HepG2 (cell line): Measurements from ENCODE around the gene HPD. TPM values are rescaled to one million over a fixed set of nuclear protein-coding genes. Genes with fewer than 3 reads are reported as not detected.
A peak's percentile ranks its signal among the peaks of the same experiment; 100 is the strongest.

Experiments
- AKNA ChIP-seq: sonication (generic); formaldehyde crosslinking; IDR thresholded peaks from 2 replicates; pipeline ENCODE4 v1.4.0; 2020; ENCODE audit warnings: missing genetic modification reagents, borderline replicate concordance
- ATF7 ChIP-seq, 2 experiments: fragments of 450-650 bp in 1 of 2; sonication (generic) in 1 of 2; formaldehyde crosslinking in 1 of 2; IDR thresholded peaks; 2 replicates each; pipeline versions ENCODE4 v1.4.0 to v1.6.1; 2016 to 2020; ENCODE audit warnings: antibody characterized with exemption in 1 of 2, mild to moderate bottlenecking in 1 of 2, missing genetic modification reagents in 1 of 2
- CENPX ChIP-seq: sonication (generic); formaldehyde crosslinking; IDR thresholded peaks from 2 replicates; pipeline ENCODE4 v1.9.0; 2021; ENCODE audit warnings: mild to moderate bottlenecking, missing genetic modification reagents, moderate library complexity
- DBP ChIP-seq: sonication (generic); formaldehyde crosslinking; IDR thresholded peaks from 2 replicates; pipeline ENCODE4 v1.4.0; 2020; ENCODE audit warnings: missing genetic modification reagents; ENCODE audit errors: not compliant biosample characterization
- FOXO4 ChIP-seq: sonication (generic); formaldehyde crosslinking; conservative IDR thresholded peaks from 2 replicates; pipeline ENCODE4 v1.8.1; 2023; ENCODE audit warnings: missing genetic modification reagents
- KDM3A ChIP-seq: IDR thresholded peaks from 2 replicates; pipeline ENCODE4 v1.6.1; 2018; ENCODE audit warnings: low read depth, missing compliant biosample characterization
- MXI1 ChIP-seq: IDR thresholded peaks from 3 replicates; pipeline ENCODE4 v1.6.1; 2012; ENCODE audit warnings: low read depth, low read length, inconsistent platforms, borderline replicate concordance
- RNF219 ChIP-seq: sonication (generic); formaldehyde crosslinking; IDR thresholded peaks from 2 replicates; pipeline ENCODE4 v1.5.0; 2020; ENCODE audit warnings: mild to moderate bottlenecking, missing genetic modification reagents
- SRY ChIP-seq: sonication (generic); formaldehyde crosslinking; IDR thresholded peaks from 2 replicates; pipeline ENCODE4 v1.8.0; 2022; ENCODE audit warnings: mild to moderate bottlenecking, missing genetic modification reagents
- ZBTB3 ChIP-seq: sonication (generic); formaldehyde crosslinking; IDR thresholded peaks from 2 replicates; pipeline ENCODE4 v1.4.0; 2020; ENCODE audit warnings: low read depth, mild to moderate bottlenecking, moderate library complexity, missing genetic modification reagents, borderline replicate concordance
- ZBTB33 ChIP-seq: sonication (generic); formaldehyde crosslinking; IDR thresholded peaks from 2 replicates; pipeline ENCODE4 v1.4.0; 2020; ENCODE audit warnings: missing genetic modification reagents
- ZBTB7A ChIP-seq: sonication (generic); formaldehyde crosslinking; IDR thresholded peaks from 2 replicates; pipeline ENCODE4 v1.8.0; 2022; ENCODE audit warnings: mild to moderate bottlenecking, missing genetic modification reagents
- ZNF205 ChIP-seq: IDR thresholded peaks from 2 replicates; pipeline ENCODE4 v1.6.1; 2018; ENCODE audit warnings: missing biosample characterization, missing genetic modification reagents
- ZNF547 ChIP-seq: sonication (generic); formaldehyde crosslinking; IDR thresholded peaks from 2 replicates; pipeline ENCODE4 v1.5.1; 2020; ENCODE audit warnings: mild to moderate bottlenecking, missing genetic modification reagents
- polyA plus RNA-seq, 8 experiments: library from polyadenylated mRNA; depleted of rRNA in 3 of 8; stranded (reverse) in 7 of 8; unstranded in 1 of 8; fragments of >200 nt; fragmentation: Illumina TruSeq in 4 of 8; extraction: Trizol in 4 of 8; gene quantifications; 2 replicates each; pipeline versions ENCODE4 v1.2.1 to v1.2.3, GENCODE V29; 2011 to 2016; ENCODE audit warnings: low read depth in 4 of 8, missing spikeins in 1 of 8, mixed read lengths in 1 of 8; ENCODE audit not compliant: insufficient read depth in 1 of 8
- total RNA-seq, 5 experiments: library from RNA; depleted of rRNA; stranded (reverse); fragments of >200 nt; fragmentation: Illumina TruSeq; extraction: Trizol; gene quantifications; 2 replicates each; pipeline ENCODE4 v1.2.3, GENCODE V29; 2016; ENCODE audit warnings: low read depth in 1 of 5

The HPD gene
- total and polyA plus RNA-seq, 2 of the 13 experiments (the other 11 are each of a cell fraction or from before 2014, with no cell fraction given), result 120 to 195 TPM

GRCh38 chr12:121792607-121793439, 65.8 kb downstream of the HPD start (continued):
- TF ChIP-seq FOXO4 (CRISPR knock-in tag) (no peak), ZNF205 (CRISPR knock-in tag) (no peak), AKNA (CRISPR knock-in tag) (no peak), DBP (CRISPR knock-in tag) (no peak), ZBTB7A (CRISPR knock-in tag) (peak; percentile 68; the same call in 1 of the 2 replicates), CENPX (CRISPR knock-in tag) (no peak), RNF219 (CRISPR knock-in tag) (no peak), KDM3A (no peak), SRY (no peak), ZBTB33 (CRISPR knock-in tag) (no peak), MXI1 (0 out of 3 replicates have a peak, but pooled peaks have one; percentile 10), ATF7 (IDR thresholded peaks at IDR 0.05) (no peak), ATF7 (CRISPR knock-in tag; IDR thresholded peaks at IDR 0.05) (peak; percentile 9; the same call in 1 of the 2 replicates), ZNF547 (CRISPR knock-in tag) (0 out of 2 replicates have a peak, but pooled peaks have one; percentile 14), ZBTB3 (no peak)
